Duodenal mucosa (tissue), 2 donors: Measurements from ENCODE around the gene GRAMD4.

Source experiments
- H3K27ac ChIP-seq: one replicate; pipeline ENCODE4 v1.7.0; 2013; ENCODE audit warnings: low read depth, low read length
- H3K27me3 ChIP-seq, 2 donors: one replicate each; pipeline ENCODE4 v1.7.0; 2013; ENCODE audit warnings: low read length in 2 of 2, control low read depth in 1 of 2; ENCODE audit not compliant: insufficient read depth in 2 of 2, control insufficient read depth in 1 of 2
- H3K36me3 ChIP-seq, 2 donors: one replicate each; pipeline ENCODE4 v1.7.0; 2013; ENCODE audit warnings: low read length in 2 of 2, control low read depth in 1 of 2; ENCODE audit not compliant: insufficient read depth in 2 of 2, control insufficient read depth in 1 of 2
- H3K4me1 ChIP-seq, 2 donors: one replicate each; pipeline ENCODE4 v1.7.0; 2013; ENCODE audit warnings: low read length in 2 of 2, control low read depth in 1 of 2; ENCODE audit not compliant: insufficient read depth in 2 of 2, control insufficient read depth in 1 of 2
- H3K4me3 ChIP-seq, 2 donors: one replicate each; pipeline ENCODE4 v1.7.0; 2013; ENCODE audit warnings: low read length in 2 of 2, low read depth in 1 of 2
- H3K9ac ChIP-seq, 2 donors: one replicate each; pipeline ENCODE4 v1.7.0; 2013; ENCODE audit warnings: low read length in 2 of 2, low read depth in 1 of 2
- H3K9me3 ChIP-seq, 2 donors: one replicate each; pipeline ENCODE4 v1.7.0; 2013; ENCODE audit warnings: low read length in 2 of 2, control low read depth in 1 of 2; ENCODE audit not compliant: control insufficient read depth in 1 of 2

Gene GRAMD4

GRCh38 chr22:46598224-46598623, 22.0 kb upstream of the GRAMD4 start:
- Histone ChIP-seq H3K27me3 (no peaks in the 10 kb centered on the region), H3K36me3 (no peaks in the 10 kb centered on the region), H3K9ac (no peak overlapping the region), H3K9me3 (no peaks in the 10 kb centered on the region), H3K4me3 (no peak overlapping the region), H3K27ac (no peak overlapping the region), H3K4me1 (peaks cover 13 to 26% of the 10 kb centered on the region in 2 donors)

GRCh38 chr22:46598737-46599424, 21.3 kb upstream of the GRAMD4 start:
- Histone ChIP-seq H3K4me3 (no peak overlapping the region), H3K9ac (no peak overlapping the region), H3K4me1 (peaks cover 13 to 26% of the 10 kb centered on the region in 2 donors), H3K36me3 (no peaks in the 10 kb centered on the region), H3K27me3 (no peaks in the 10 kb centered on the region), H3K9me3 (no peaks in the 10 kb centered on the region), H3K27ac (no peak overlapping the region)

- peaks cover 13 to 26% of the 10 kb centered on the region in 2 donors for H3K4me1 ChIP-seq
- no peaks in the 10 kb centered on the region for H3K9me3 ChIP-seq
- H3K27me3 ChIP-seq, result no peaks in the 10 kb centered on the region
- H3K9ac ChIP-seq, result no peak overlapping the region
- no peaks in the 10 kb centered on the region for H3K36me3 ChIP-seq
- no peak overlapping the region for H3K4me3 ChIP-seq
- no peak overlapping the region for H3K27ac ChIP-seq
Measured at GRCh38 chr22:46600273-46600796, 19.9 kb upstream of the GRAMD4 start.

GRCh38 chr22:46602025-46602424, 18.2 kb upstream of the GRAMD4 start:
- Histone ChIP-seq H3K4me3 (no peak overlapping the region), H3K27me3 (no peaks in the 10 kb centered on the region), H3K9me3 (no peaks in the 10 kb centered on the region), H3K4me1 (peaks cover 0 to 11% of the 10 kb centered on the region in 2 donors), H3K27ac (no peak overlapping the region), H3K36me3 (no peaks in the 10 kb centered on the region), H3K9ac (no peak overlapping the region)

- Histone ChIP-seq H3K27me3 (no peaks in the 10 kb centered on the region), H3K27ac (no peak overlapping the region), H3K4me3 (no peak overlapping the region), H3K36me3 (no peaks in the 10 kb centered on the region), H3K9me3 (no peaks in the 10 kb centered on the region), H3K4me1 (peaks cover 0 to 4% of the 10 kb centered on the region in 2 donors), H3K9ac (peak overlapping the region in 1 of 2 donors; percentile 15)
Measured at GRCh38 chr22:46604306-46604690, 15.9 kb upstream of the GRAMD4 start.

GRCh38 chr22:46605117-46605516, 15.1 kb upstream of the GRAMD4 start:
- Histone ChIP-seq H3K27me3 (no peaks in the 10 kb centered on the region), H3K36me3 (no peaks in the 10 kb centered on the region), H3K9ac (no peak overlapping the region), H3K27ac (no peak overlapping the region), H3K4me3 (no peak overlapping the region), H3K4me1 (peaks cover under 1 to 12% of the 10 kb centered on the region in 2 donors), H3K9me3 (no peaks in the 10 kb centered on the region)

GRCh38 chr22:46606886-46607285, 13.3 kb upstream of the GRAMD4 start:
- Histone ChIP-seq H3K36me3 (no peaks in the 10 kb centered on the region), H3K4me1 (peaks cover 6 to 14% of the 10 kb centered on the region in 2 donors), H3K9ac (no peak overlapping the region), H3K4me3 (no peak overlapping the region), H3K9me3 (no peaks in the 10 kb centered on the region), H3K27ac (no peak overlapping the region), H3K27me3 (no peaks in the 10 kb centered on the region)

- H3K27ac ChIP-seq, result no peak overlapping the region
- no peaks in the 10 kb centered on the region for H3K36me3 ChIP-seq
- no peak overlapping the region for H3K4me3 ChIP-seq
- no peaks in the 10 kb centered on the region for H3K9me3 ChIP-seq
- H3K4me1 ChIP-seq, result peaks cover 13 to 21% of the 10 kb centered on the region in 2 donors
- no peaks in the 10 kb centered on the region for H3K27me3 ChIP-seq
- no peak overlapping the region for H3K9ac ChIP-seq
Measured at GRCh38 chr22:46607483-46608114, 12.6 kb upstream of the GRAMD4 start.

GRCh38 chr22:46609175-46609690, 11.0 kb upstream of the GRAMD4 start:
- Histone ChIP-seq H3K9ac (no peak overlapping the region), H3K9me3 (no peaks in the 10 kb centered on the region), H3K27me3 (no peaks in the 10 kb centered on the region), H3K4me3 (no peak overlapping the region), H3K36me3 (no peaks in the 10 kb centered on the region), H3K27ac (no peak overlapping the region), H3K4me1 (peaks cover 29 to 38% of the 10 kb centered on the region in 2 donors)

GRCh38 chr22:46609724-46610201, 10.4 kb upstream of the GRAMD4 start:
- Histone ChIP-seq H3K4me1 (peaks cover 33 to 43% of the 10 kb centered on the region in 2 donors), H3K4me3 (no peak overlapping the region), H3K27me3 (no peaks in the 10 kb centered on the region), H3K36me3 (no peaks in the 10 kb centered on the region), H3K27ac (no peak overlapping the region), H3K9me3 (no peaks in the 10 kb centered on the region), H3K9ac (no peak overlapping the region)
